ENCODE measurements around the gene PCDHA4. TPM values are rescaled to one million over a fixed set of nuclear protein-coding genes. Genes with fewer than 3 reads are reported as not detected.

PCDHA4 gene
- total RNA-seq, 1 experiment from 2014 or later = not detected

DNA sequence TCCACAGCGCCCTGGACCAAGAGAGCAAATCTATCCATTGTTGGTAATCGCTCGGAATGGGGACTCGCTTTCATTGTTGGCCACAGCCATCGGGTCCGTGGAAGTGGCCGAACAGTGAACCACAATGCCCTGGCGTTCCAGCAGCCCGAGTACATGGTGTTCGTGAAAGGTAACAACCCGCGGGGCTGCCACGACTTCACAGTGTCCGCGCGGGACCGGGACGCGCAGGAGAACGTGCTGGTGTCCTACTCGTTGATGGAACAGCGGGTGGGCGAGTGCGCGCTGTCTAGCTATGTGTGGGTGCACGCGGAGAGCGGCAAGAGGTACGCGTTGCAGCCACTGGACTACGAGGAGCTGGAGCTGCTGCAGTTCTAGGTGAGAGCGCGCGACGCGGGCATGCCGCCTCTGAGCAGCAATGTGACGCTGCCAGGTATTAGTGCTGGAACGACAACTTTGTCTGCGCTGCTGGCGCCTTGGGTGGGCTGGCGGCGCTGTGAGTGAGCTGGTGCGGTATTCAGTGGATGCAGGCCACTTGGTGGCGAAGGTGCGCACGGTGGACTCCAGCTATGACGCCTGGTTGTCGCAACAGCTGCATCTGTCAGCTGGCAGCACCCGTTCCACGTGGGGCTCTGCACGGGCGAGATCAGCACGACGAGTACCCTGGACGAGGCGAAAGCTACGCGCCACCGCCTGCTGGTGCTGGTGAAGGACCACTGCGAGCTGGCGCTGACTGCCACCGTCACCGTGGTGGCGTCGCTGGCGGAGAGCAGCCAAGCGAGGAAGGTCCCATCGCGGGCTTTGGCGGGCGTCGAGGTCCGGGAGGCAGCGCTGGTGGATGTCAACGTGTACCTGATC lies 55.8 kb downstream of the PCDHA4 start:
- BruUV-seq (replicated peaks) = no TSS peak
- intact Hi-C loops (cut with micrococcal nuclease) = no loop called here
- DNase-seq (ENCODE audit: low read depth, low spot score) (no peak), ATAC-seq (no peak)
- Histone ChIP-seq H3K27ac (ENCODE audit: low read depth, low read length) (no peak overlapping the region), H3K4me1 (ENCODE audit: control insufficient read depth in 1 of 2, insufficient read depth in 2 of 2, low read length in 2 of 2) (no peaks in the 10 kb centered on the region), H3K27me3 (ENCODE audit: insufficient read depth, low read length) (no peaks in the 10 kb centered on the region), H3K9me2 (ENCODE audit: insufficient read depth) (no peaks in the 10 kb centered on the region), H3K36me3 (ENCODE audit: control insufficient read depth in 1 of 2, insufficient read depth in 2 of 2, low read length in 2 of 2) (no peaks in the 10 kb centered on the region), H3K9me3 (ENCODE audit: control insufficient read depth in 1 of 2, insufficient read depth in 1 of 2, low read depth in 1 of 2, low read length in 2 of 2) (no peaks in the 10 kb centered on the region; a peak in 1 of 4 replicates), H2AFZ (ENCODE audit: low read depth, low read length, poor library complexity, severe bottlenecking) (no peak overlapping the region), H4K20me1 (ENCODE audit: insufficient read depth) (no peaks in the 10 kb centered on the region), H3K9ac (ENCODE audit: low read length) (no peak overlapping the region), H3K4me2 (ENCODE audit: low read length) (no peak overlapping the region), H3K79me2 (ENCODE audit: insufficient read depth, low read length) (no peaks in the 10 kb centered on the region), H3K4me3 (replicated peaks in 1 of 2; ENCODE audit: low read depth in 1 of 2, low read length in 2 of 2) (no peak overlapping the region)
- ChIA-PET RAD21 (ENCODE audit: low non-redundant PET in 1 of 2, low total read pairs in 2 of 2, uncharacterized antibody in 2 of 2, unreplicated experiment in 2 of 2) (no interaction called here), POLR2A (no interaction called here), CTCF (no interaction called here)
- TF ChIP-seq ZFX (IDR thresholded peaks at IDR 0.05) (no peak), EZH2phosphoT487 (IDR thresholded peaks at IDR 0.05; ENCODE audit: borderline replicate concordance) (no peak), JUND (IDR thresholded peaks at IDR 0.05) (no peak), POLR2AphosphoS5 (IDR thresholded peaks at IDR 0.05; ENCODE audit: low read depth, low read length) (no peak), ZNF274 (IDR thresholded peaks at IDR 0.05; ENCODE audit: low read depth, low read length) (no peak), SRF (IDR thresholded peaks at IDR 0.05; ENCODE audit: low read depth) (no peak), CEBPB (IDR thresholded peaks at IDR 0.05; ENCODE audit: low read depth) (no peak), SP1 (IDR thresholded peaks at IDR 0.05; ENCODE audit: low read depth) (no peak)
- TF ChIP-seq, protein P1, sequence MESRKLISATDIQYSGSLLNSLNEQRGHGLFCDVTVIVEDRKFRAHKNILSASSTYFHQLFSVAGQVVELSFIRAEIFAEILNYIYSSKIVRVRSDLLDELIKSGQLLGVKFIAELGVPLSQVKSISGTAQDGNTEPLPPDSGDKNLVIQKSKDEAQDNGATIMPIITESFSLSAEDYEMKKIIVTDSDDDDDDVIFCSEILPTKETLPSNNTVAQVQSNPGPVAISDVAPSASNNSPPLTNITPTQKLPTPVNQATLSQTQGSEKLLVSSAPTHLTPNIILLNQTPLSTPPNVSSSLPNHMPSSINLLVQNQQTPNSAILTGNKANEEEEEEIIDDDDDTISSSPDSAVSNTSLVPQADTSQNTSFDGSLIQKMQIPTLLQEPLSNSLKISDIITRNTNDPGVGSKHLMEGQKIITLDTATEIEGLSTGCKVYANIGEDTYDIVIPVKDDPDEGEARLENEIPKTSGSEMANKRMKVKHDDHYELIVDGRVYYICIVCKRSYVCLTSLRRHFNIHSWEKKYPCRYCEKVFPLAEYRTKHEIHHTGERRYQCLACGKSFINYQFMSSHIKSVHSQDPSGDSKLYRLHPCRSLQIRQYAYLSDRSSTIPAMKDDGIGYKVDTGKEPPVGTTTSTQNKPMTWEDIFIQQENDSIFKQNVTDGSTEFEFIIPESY (IDR thresholded peaks at IDR 0.05; ENCODE audit: extremely low read depth, insufficient replicate concordance, low read length) = no peak
- TF ChIP-seq, protein P2, sequence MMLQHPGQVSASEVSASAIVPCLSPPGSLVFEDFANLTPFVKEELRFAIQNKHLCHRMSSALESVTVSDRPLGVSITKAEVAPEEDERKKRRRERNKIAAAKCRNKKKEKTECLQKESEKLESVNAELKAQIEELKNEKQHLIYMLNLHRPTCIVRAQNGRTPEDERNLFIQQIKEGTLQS (IDR thresholded peaks at IDR 0.05) = no peak
- TF ChIP-seq, protein P3, sequence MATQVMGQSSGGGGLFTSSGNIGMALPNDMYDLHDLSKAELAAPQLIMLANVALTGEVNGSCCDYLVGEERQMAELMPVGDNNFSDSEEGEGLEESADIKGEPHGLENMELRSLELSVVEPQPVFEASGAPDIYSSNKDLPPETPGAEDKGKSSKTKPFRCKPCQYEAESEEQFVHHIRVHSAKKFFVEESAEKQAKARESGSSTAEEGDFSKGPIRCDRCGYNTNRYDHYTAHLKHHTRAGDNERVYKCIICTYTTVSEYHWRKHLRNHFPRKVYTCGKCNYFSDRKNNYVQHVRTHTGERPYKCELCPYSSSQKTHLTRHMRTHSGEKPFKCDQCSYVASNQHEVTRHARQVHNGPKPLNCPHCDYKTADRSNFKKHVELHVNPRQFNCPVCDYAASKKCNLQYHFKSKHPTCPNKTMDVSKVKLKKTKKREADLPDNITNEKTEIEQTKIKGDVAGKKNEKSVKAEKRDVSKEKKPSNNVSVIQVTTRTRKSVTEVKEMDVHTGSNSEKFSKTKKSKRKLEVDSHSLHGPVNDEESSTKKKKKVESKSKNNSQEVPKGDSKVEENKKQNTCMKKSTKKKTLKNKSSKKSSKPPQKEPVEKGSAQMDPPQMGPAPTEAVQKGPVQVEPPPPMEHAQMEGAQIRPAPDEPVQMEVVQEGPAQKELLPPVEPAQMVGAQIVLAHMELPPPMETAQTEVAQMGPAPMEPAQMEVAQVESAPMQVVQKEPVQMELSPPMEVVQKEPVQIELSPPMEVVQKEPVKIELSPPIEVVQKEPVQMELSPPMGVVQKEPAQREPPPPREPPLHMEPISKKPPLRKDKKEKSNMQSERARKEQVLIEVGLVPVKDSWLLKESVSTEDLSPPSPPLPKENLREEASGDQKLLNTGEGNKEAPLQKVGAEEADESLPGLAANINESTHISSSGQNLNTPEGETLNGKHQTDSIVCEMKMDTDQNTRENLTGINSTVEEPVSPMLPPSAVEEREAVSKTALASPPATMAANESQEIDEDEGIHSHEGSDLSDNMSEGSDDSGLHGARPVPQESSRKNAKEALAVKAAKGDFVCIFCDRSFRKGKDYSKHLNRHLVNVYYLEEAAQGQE (IDR thresholded peaks at IDR 0.05; ENCODE audit: low read depth) = no peak

Other genes with a start within 250 kb of the PCDHA4 start
- 41.7 TPM for gene SRA1, start 249.6 kb upstream of the PCDHA4 start, total RNA-seq (2021; ENCODE audit: unreplicated experiment)
- 28.4 TPM for gene APBB3, start 242.5 kb upstream of the PCDHA4 start, total RNA-seq (2021; ENCODE audit: unreplicated experiment)
- 37.5 TPM for gene SLC35A4, start 242.2 kb upstream of the PCDHA4 start, total RNA-seq (2021; ENCODE audit: unreplicated experiment)
- 0.42 TPM for gene CD14, start 173.9 kb upstream of the PCDHA4 start, total RNA-seq (2021; ENCODE audit: unreplicated experiment)
- gene TMCO6, start 167.6 kb upstream of the PCDHA4 start, total RNA-seq (2021; ENCODE audit: unreplicated experiment) = 28.0 TPM
- gene NDUFA2, start 159.4 kb upstream of the PCDHA4 start, total RNA-seq (2021; ENCODE audit: unreplicated experiment) = 68.3 TPM
- 96.6 TPM for gene IK, start 159.2 kb upstream of the PCDHA4 start, total RNA-seq (2021; ENCODE audit: unreplicated experiment)
- gene WDR55, start 142.2 kb upstream of the PCDHA4 start, total RNA-seq (2021; ENCODE audit: unreplicated experiment) = 37.2 TPM
- gene DND1, start 133.5 kb upstream of the PCDHA4 start, total RNA-seq (2021; ENCODE audit: unreplicated experiment) = 2.3 TPM
- 91.1 TPM for gene HARS1, start 115.7 kb upstream of the PCDHA4 start, total RNA-seq (2021; ENCODE audit: unreplicated experiment)
- gene HARS2, start 115.6 kb upstream of the PCDHA4 start, total RNA-seq (2021; ENCODE audit: unreplicated experiment) = 38.8 TPM
- gene ZMAT2, start 106.6 kb upstream of the PCDHA4 start, total RNA-seq (2021; ENCODE audit: unreplicated experiment) = 55.3 TPM
- not detected for gene PCDHA1, start 20.9 kb upstream of the PCDHA4 start, total RNA-seq (2021; ENCODE audit: unreplicated experiment)
- not detected for gene PCDHA2, start 12.2 kb upstream of the PCDHA4 start, total RNA-seq (2021; ENCODE audit: unreplicated experiment)
- not detected for gene PCDHA3, start 6.0 kb upstream of the PCDHA4 start, total RNA-seq (2021; ENCODE audit: unreplicated experiment)
- gene PCDHA5, start 14.5 kb downstream of the PCDHA4 start, total RNA-seq (2021; ENCODE audit: unreplicated experiment) = not detected
- not detected for gene PCDHA6, start 20.9 kb downstream of the PCDHA4 start, total RNA-seq (2021; ENCODE audit: unreplicated experiment)
- gene PCDHA7, start 27.2 kb downstream of the PCDHA4 start, total RNA-seq (2021; ENCODE audit: unreplicated experiment) = not detected
- gene PCDHA8, start 34.1 kb downstream of the PCDHA4 start, total RNA-seq (2021; ENCODE audit: unreplicated experiment) = not detected
- gene PCDHA9, start 41.3 kb downstream of the PCDHA4 start, total RNA-seq (2021; ENCODE audit: unreplicated experiment) = not detected
- 0.05 TPM for gene PCDHA10, start 48.8 kb downstream of the PCDHA4 start, total RNA-seq (2021; ENCODE audit: unreplicated experiment)
- 0.27 TPM for gene PCDHA11, start 61.9 kb downstream of the PCDHA4 start, total RNA-seq (2021; ENCODE audit: unreplicated experiment)
- gene PCDHA12, start 68.2 kb downstream of the PCDHA4 start, total RNA-seq (2021; ENCODE audit: unreplicated experiment) = not detected
- gene PCDHA13, start 75.1 kb downstream of the PCDHA4 start, total RNA-seq (2021; ENCODE audit: unreplicated experiment) = not detected
- gene PCDHAC1, start 119.2 kb downstream of the PCDHA4 start, total RNA-seq (2021; ENCODE audit: unreplicated experiment) = 1.0 TPM
- gene PCDHAC2, start 159.4 kb downstream of the PCDHA4 start, total RNA-seq (2021; ENCODE audit: unreplicated experiment) = 3.2 TPM
- not detected for gene PCDHB1, start 244.3 kb downstream of the PCDHA4 start, total RNA-seq (2021; ENCODE audit: unreplicated experiment)

Measured in HCT116 (cell line).